GM19240 (cell line): ENCODE results near the gene TMEM217.

ENCODE experiments used
- DNase-seq: peaks from one replicate; pipeline ENCODE4 v3.0.0; 2011; ENCODE audit warnings: low spot score; ENCODE audit not compliant: insufficient read length

The TMEM217 gene

GRCh38 chr6:37280162-37280887 is 22.4 kb upstream of the TMEM217 start:
- DNase-seq: no peak

GRCh38 chr6:37279366-37280134 is 21.6 kb upstream of the TMEM217 start:
- no peak for DNase-seq

- DNase-seq: no peak
Measured at GRCh38 chr6:37277001-37277409, 19.1 kb upstream of the TMEM217 start.

GRCh38 chr6:37275350-37275749 is 17.4 kb upstream of the TMEM217 start:
- DNase-seq: no peak

- DNase-seq: no peak
Measured at GRCh38 chr6:37273690-37274089, 15.7 kb upstream of the TMEM217 start.

- DNase-seq: no peak
Measured at GRCh38 chr6:37272834-37273566, 15.1 kb upstream of the TMEM217 start.

GRCh38 chr6:37269105-37269504 is 11.2 kb upstream of the TMEM217 start:
- DNase-seq: no peak

GRCh38 chr6:37265860-37266259 is 7.9 kb upstream of the TMEM217 start:
- no peak for DNase-seq

GRCh38 chr6:37265001-37265400 is 7.1 kb upstream of the TMEM217 start:
- no peak for DNase-seq

- DNase-seq: no peak
Measured at GRCh38 chr6:37262446-37263026, 4.6 kb upstream of the TMEM217 start.

GRCh38 chr6:37261198-37261597 is 3.3 kb upstream of the TMEM217 start:
- DNase-seq: no peak

- no peak for DNase-seq
Measured at GRCh38 chr6:37260444-37260843, 2.5 kb upstream of the TMEM217 start.

- DNase-seq: no peak
Measured at GRCh38 chr6:37260040-37260439, 2.1 kb upstream of the TMEM217 start.

- DNase-seq: no peak
Measured at GRCh38 chr6:37259191-37259590, 1.2 kb upstream of the TMEM217 start.

- no peak for DNase-seq
Measured at GRCh38 chr6:37258405-37259105, 611 bp upstream of the TMEM217 start.

- no peak for DNase-seq
Measured at GRCh38 chr6:37257320-37257633, 667 bp downstream of the TMEM217 start.

- DNase-seq: no peak
Measured at GRCh38 chr6:37256692-37257319, 1.1 kb downstream of the TMEM217 start.

GRCh38 chr6:37254881-37255280 is 3.1 kb downstream of the TMEM217 start:
- DNase-seq: no peak

- DNase-seq: no peak
Measured at GRCh38 chr6:37253486-37254007, 4.4 kb downstream of the TMEM217 start.

- no peak for DNase-seq
Measured at GRCh38 chr6:37251211-37251780, 6.6 kb downstream of the TMEM217 start.
